ENCODE data around the gene DYNC2I2.

DNA sequence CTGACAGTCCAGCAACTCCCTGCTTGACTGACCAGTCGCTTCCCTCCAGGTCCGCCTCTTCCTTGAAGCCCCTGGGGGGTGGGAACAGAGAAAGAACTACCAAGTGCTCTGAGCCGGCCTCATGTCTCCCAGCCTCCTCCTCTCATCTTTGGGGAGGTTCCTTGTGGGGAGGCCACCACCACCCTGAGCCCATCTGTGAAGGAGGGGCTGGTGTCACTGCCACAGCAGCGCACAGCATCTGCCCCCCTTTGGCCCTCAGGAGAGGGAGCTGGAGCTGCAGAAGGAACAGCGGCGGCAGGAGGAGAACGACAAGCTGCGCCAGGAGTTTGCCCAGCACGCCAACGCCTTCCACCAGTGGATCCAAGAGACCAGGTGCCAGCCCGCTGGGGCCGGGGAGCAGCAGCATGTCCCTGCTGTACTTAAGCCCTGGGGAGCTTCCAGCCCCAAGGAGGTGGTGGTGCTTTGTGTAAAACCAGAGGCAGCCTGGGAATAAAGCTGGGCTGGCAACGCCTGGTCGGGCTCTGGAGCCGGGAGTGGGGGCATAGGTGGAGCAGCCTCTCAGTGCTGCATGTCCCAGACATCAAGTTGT lies 29.4 kb downstream of the DYNC2I2 start:
- no peak for TF ChIP-seq POLR2AphosphoS5 (IDR thresholded peaks at IDR 0.05)
- no peak for TF ChIP-seq CTCF (IDR thresholded peaks at IDR 0.05; ENCODE audit: poor library complexity, severe bottlenecking)
- no peak for TF ChIP-seq EP300 (conservative IDR thresholded peaks at IDR 0.05; ENCODE audit: poor library complexity, severe bottlenecking)
- TF ChIP-seq MXI1 (conservative IDR thresholded peaks at IDR 0.05; ENCODE audit: poor library complexity, severe bottlenecking), result no peak
